Upper lobe of right lung (tissue), 1 donor: ENCODE results near the gene C9orf78. TPM values are rescaled to one million over a fixed set of nuclear protein-coding genes. Genes with fewer than 3 reads are reported as not detected.

Experiments
- ATAC-seq: fragments of 200-7000 bp; cut with Tn5 transposase; one replicate; pipeline ENCODE4 v1.9.1; 2020; ENCODE audit warnings: mild to moderate bottlenecking, moderate library complexity
- DNase-seq: peaks from one replicate; pipeline ENCODE4 v3.0.0-alpha.2; 2020
- H3K27ac ChIP-seq: fragments of 200-600 bp; one replicate; pipeline ENCODE4 v1.8.0; 2022
- H3K27me3 ChIP-seq: fragments of 200-600 bp; one replicate; pipeline ENCODE4 v1.8.0; 2022; ENCODE audit warnings: mild to moderate bottlenecking
- H3K36me3 ChIP-seq: fragments of 200-600 bp; one replicate; pipeline ENCODE4 v1.8.0; 2022
- H3K4me1 ChIP-seq: fragments of 200-600 bp; one replicate; pipeline ENCODE4 v1.8.0; 2022
- H3K4me3 ChIP-seq: fragments of 200-600 bp; one replicate; pipeline ENCODE4 v1.8.0; 2022; ENCODE audit warnings: mild to moderate bottlenecking
- H3K9me3 ChIP-seq: fragments of 200-600 bp; one replicate; pipeline ENCODE4 v1.8.0; 2022
- CTCF ChIP-seq: fragments of 200-600 bp; IDR thresholded peaks from one replicate; pipeline ENCODE4 v1.8.0; 2022; ENCODE audit warnings: antibody characterized with exemption
- intact Hi-C: fragments of 100-400 bp; cut with DNase I; formaldehyde crosslinking; loops from one replicate; pipeline ENCODE4 v1.11.0; 2022
- total RNA-seq: library from RNA; stranded (reverse); fragmentation: NEBNext Ultra II Directional; extraction: Animal tissue kit (Norgen Biotek cat#: 25700); gene quantifications from one replicate; pipeline ENCODE4 v1.2.1, GENCODE V29; 2021
- donor health status: DM: no; HTN: yes; CAD: no; lungs with severe emphysema.

The C9orf78 gene
- total RNA-seq, 1 donor from 2014 or later, result 36.6 TPM

DNA sequence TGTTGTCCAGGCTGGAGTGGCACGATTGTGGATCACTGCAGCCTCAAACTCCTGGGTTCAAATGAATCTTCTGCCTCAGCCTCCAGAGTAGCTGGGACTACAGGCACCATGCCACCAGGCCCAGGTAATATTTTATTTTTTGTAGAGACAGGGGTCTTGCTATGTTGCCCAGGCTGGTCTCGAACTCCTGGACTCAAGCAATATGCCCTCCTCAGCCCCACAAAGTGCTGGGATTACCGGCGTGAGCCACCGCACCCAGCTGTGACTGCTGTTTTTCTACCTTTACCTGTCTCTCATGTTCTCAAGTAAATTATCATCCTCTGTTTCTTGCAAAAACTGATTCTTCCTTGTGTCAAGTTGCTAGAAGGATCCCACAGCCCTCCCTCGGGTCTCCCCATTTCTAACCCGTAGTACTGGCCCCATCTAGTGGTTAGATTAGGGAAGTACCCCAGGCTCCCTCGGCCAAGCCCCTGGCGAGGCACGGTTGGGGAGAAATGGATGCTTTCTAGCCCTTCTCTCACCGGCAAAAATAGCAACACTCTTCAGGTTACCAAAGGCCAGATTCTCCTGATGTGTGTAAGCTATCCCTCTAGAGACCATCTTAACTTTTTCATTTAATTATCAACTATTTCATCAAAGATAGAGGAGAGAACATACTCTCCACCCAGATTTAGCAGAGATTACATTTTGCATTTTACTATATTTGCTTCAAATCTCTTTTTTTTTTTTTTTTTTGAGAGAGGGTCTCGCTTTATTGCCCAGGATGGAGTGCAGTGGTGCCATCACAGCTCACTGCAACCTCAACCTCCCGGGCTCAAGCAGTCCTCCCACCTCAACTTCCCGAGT is 51.3 kb downstream of the C9orf78 start:
- intact Hi-C loops, result no loop called here
- no peaks in the 10 kb centered on the region for H3K27me3 ChIP-seq
- peak; percentile 93 for TF ChIP-seq CTCF
- DNase-seq, result peak; percentile 67
- H3K27ac ChIP-seq, result no peak overlapping the region
- H3K4me1 ChIP-seq, result no peaks in the 10 kb centered on the region
- H3K4me3 ChIP-seq, result no peak overlapping the region
- no peaks in the 10 kb centered on the region for H3K9me3 ChIP-seq
- ATAC-seq, result peak; percentile 99
- H3K36me3 ChIP-seq, result no peaks in the 10 kb centered on the region

DNA sequence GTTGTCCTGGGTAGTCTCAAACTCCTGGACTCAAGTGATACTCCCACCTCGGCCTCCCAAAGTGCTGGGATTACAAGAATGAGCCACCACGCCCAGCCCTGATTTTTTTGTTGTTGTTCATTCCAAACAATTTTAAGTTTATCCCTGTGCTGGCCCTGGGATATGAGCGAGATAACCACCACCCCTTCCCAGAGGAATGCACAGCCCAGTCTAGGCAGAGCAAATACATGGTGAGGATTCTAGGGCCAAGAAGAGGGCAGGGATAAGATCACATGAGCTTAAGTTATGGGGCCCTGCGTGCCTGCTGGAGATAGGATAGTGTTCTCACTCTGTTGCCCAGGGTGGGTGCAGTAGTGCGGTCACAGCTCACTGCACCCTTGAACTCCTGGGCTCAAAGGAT is 53.1 kb downstream of the C9orf78 start:
- no peak for ATAC-seq
- Histone ChIP-seq H3K9me3 (no peaks in the 10 kb centered on the region), H3K4me1 (peaks cover 12% of the 10 kb centered on the region), H3K4me3 (no peak overlapping the region), H3K27ac (no peak overlapping the region), H3K27me3 (no peaks in the 10 kb centered on the region), H3K36me3 (no peaks in the 10 kb centered on the region)
- TF ChIP-seq CTCF, result no peak
- no peak for DNase-seq
- intact Hi-C loops, result no loop called here

GRCh38 chr9:129781131-129781530 is 53.9 kb downstream of the C9orf78 start:
- H3K9me3 ChIP-seq, result no peaks in the 10 kb centered on the region
- intact Hi-C loops, result no loop called here
- no peak for TF ChIP-seq CTCF

DNA sequence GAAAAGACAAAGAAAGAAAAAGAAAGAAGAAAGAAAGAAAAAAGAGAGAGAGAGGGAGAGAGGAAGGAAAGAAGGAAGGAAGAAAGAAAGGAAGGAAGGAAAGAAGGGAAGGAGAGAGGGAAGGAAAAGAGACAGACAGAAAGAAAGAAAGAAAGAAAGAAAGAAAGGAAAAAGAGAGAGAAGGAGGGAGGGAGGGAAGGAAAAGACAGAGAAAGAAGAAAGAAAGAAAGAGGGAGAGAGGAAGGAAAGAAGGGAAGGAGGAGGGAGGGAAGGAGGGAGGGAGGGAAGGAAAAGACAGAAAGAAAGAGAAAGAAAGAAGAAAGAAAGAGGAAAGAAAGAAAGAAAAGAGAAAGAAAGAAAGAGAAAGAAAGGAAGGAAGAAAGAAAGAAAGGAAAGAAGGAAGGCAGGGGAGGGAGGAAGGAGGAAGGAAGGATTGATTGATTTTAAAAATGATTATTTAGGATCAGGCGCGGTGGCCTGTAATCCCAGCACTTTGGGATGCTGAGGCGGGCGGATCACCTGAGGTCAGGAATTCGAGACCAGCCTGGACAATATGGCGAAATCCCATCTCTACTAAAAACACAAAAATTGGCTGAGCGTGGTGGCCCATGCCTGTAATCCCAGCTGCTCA is 55.4 kb downstream of the C9orf78 start:
- Histone ChIP-seq H3K4me3 (no peak overlapping the region), H3K27me3 (no peaks in the 10 kb centered on the region), H3K36me3 (no peaks in the 10 kb centered on the region), H3K4me1 (peaks cover 18% of the 10 kb centered on the region), H3K9me3 (no peaks in the 10 kb centered on the region), H3K27ac (no peak overlapping the region)
- DNase-seq, result no peak
- ATAC-seq, result no peak
- intact Hi-C loops, result no loop called here
- TF ChIP-seq CTCF, result no peak

More at GRCh38 chr9:129781131-129781530, 53.9 kb downstream of the C9orf78 start:
- DNase-seq (no peak), ATAC-seq (no peak)
- Histone ChIP-seq H3K4me1 (peaks cover 18% of the 10 kb centered on the region), H3K27ac (no peak overlapping the region), H3K36me3 (no peaks in the 10 kb centered on the region), H3K4me3 (no peak overlapping the region), H3K27me3 (no peaks in the 10 kb centered on the region)

DNA sequence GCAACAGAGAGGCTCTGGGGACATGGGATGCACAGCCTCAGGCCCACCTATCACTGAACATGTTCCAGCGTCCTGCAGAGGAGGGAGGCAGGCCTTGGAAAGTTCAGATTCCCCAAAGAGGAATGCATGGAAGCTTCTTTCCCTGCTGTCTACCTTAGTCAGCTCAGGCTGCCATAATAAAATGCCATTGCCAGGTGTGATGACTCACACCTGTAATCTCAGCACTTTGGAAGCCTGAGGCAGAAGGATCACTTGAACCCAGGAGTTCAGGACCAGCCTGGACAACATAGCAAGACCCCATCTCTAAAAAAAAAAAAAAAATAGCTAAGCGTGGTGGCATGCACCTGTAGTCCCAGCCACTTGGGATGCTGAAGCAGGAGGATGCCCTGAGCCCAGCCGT is 56.6 kb downstream of the C9orf78 start:
- intact Hi-C loops, result no loop called here
- Histone ChIP-seq H3K36me3 (no peaks in the 10 kb centered on the region), H3K9me3 (no peaks in the 10 kb centered on the region), H3K4me1 (peaks cover 18% of the 10 kb centered on the region), H3K27me3 (no peaks in the 10 kb centered on the region), H3K27ac (no peak overlapping the region), H3K4me3 (no peak overlapping the region)
- no peak for ATAC-seq
- no peak for TF ChIP-seq CTCF
- no peak for DNase-seq
